Activated CD4-positive, alpha-beta T cell treated with anti-CD3 and anti-CD28 coated beads, Interleukin-2, amount 50 U/mL, for 1 hour (primary cell): Measurements from ENCODE around the gene MEGF11.
"Not testable (repeated sequence)": the region's sequence is repeated elsewhere in the genome, so short reads cannot be mapped to it uniquely, and the experiment has no call there.

Experiments used
- DNase-seq: peaks from one replicate; pipeline ENCODE4 v3.0.0-alpha.2; 2020

MEGF11 gene

GRCh38 chr15:66019826-66020398, 233.6 kb downstream of the MEGF11 start:
- DNase-seq: no peak

DNA sequence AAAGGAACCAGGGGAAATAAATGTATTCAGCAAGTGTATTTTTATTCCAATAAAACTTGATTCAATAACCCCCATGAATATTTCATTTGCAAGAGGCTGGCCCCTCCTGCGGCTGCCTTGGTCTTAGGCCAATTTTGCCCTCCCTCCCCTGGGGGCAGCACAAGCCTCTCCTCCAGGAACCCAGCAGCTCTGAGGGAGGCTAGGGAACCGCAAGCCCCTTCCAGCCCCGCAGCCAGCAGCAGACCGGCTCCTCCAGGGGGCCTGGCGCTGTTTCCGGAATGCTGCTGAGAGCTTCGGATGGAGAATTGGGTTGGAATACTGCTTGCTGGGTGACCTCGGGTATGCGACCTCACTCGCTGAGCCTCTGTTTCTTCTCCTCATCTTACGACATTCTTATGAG, 234.2 kb downstream of the MEGF11 start:
- no peak for DNase-seq

GRCh38 chr15:66018488-66018797, 235.1 kb downstream of the MEGF11 start:
- DNase-seq: no peak

GRCh38 chr15:66017792-66018487, 235.6 kb downstream of the MEGF11 start:
- no peak for DNase-seq

DNA sequence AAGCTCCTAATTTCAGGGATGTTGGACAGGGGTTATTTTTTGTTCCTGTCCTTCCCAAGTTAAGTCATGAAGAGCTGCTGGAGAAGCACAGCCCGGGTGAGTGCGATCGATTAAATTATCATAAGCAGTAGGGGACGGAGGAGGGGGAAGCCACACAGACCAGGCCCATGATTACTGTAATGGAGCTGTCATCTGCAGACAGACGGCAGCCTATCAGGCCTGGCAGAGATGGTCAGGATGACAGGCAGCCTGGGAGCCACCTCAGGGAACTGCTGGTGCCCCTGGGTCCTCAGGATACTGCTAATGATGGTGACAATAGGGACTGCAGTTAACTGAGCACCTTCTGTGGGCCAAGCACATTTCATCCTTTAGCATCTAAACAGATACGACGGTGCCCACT, 236.6 kb downstream of the MEGF11 start:
- no peak for DNase-seq

DNA sequence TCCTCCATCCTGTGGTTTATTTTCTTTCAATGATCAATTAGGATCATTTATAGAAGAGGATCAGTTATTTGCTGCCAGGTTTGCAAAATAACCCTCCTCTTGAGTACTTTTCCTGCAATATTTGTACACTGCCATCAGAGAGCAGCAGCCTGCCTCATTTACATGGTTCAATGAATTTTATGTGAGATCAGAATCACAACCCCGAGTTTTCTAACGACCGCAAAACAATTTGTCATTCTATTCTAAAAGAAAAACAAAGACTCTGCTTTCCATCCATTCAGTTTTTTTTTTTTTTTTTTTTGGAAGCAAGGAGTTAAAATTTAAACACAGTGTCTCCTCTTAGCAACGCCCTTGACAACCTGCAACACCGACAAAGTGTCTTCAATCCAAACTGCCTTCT, 237.4 kb downstream of the MEGF11 start:
- no peak for DNase-seq

GRCh38 chr15:66014635-66015182, 238.8 kb downstream of the MEGF11 start:
- DNase-seq: no peak

DNA sequence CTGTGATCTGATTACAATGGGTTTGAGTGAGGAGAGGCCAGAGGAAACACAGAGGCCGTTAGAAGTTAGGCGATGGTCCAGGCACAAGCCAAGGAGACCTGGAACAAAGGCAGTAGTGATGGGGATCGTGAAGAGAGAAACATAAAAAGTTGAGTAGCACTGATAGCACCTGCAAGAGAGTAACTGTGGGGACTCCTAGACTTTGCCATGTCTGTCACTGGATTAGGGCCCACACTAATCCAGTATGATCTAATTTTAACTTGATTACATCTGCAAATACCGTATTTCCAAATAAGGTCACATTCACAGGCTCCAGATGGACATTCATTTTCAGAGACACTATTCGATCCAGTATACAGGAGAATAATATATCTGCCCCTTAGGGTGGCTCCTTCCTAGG, 239.5 kb downstream of the MEGF11 start:
- DNase-seq: no peak

GRCh38 chr15:66008940-66009562, 244.5 kb downstream of the MEGF11 start:
- no peak for DNase-seq

- no peak for DNase-seq
Measured at GRCh38 chr15:66007663-66008262, 245.8 kb downstream of the MEGF11 start.

- no peak for DNase-seq
Measured at GRCh38 chr15:66006986-66007385, 246.6 kb downstream of the MEGF11 start.

DNA sequence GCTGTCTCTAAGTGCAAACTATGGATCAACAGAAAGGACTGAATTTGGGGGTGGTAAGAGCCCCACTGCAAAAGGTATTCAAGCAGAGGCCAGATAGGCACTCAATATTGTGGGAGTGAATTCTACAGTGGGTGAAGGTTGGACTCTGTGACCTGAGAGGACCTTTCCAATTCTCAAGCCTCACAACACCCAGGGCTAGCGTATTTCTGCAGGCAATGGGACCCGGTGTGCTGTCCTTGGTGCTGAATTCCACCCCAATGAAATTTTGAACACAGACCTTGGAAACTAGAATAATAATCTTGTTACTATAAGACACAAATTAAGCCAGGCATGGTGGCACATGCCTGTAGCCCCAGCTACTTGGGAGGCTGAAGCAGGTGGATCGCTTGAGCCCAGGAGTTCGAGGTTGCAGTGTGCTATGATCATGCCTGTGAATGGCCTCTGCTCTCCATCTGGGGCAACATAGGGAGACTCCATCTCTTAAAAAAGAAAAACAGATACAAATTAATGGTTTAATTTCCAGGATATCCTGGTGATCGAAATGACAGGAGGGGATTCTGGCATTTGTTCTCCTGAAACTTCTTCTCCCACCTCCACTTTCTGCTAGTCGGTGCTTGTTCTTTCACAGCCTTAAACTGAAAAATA, 248.8 kb downstream of the MEGF11 start:
- no peak for DNase-seq

- DNase-seq: not testable (repeated sequence)
Measured at GRCh38 chr15:66003129-66003528, 250.4 kb downstream of the MEGF11 start.

- DNase-seq: no peak
Measured at GRCh38 chr15:66001717-66002426, 251.7 kb downstream of the MEGF11 start.

DNA sequence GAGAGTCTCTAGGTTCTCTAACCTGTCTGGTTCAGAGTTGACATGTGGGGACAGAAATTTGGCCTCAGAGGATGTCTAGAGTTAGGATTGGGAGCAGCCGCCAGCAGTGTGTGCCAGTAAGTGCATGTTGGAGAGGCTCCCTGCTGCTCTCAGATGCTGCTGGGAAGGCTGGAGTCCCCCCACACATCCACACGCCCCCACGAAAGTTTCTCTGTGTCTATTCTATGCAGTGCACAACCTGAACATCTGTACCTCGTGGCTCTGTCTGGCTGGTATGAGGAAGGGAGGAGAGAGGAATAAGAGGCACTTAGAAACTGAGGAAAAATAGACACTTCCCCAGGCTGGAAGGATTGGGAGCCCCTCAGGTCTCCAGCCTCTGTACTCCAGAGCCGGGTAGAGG, 252.5 kb downstream of the MEGF11 start:
- no peak for DNase-seq

- DNase-seq: no peak
Measured at GRCh38 chr15:65998486-65998885, 255.1 kb downstream of the MEGF11 start.

DNA sequence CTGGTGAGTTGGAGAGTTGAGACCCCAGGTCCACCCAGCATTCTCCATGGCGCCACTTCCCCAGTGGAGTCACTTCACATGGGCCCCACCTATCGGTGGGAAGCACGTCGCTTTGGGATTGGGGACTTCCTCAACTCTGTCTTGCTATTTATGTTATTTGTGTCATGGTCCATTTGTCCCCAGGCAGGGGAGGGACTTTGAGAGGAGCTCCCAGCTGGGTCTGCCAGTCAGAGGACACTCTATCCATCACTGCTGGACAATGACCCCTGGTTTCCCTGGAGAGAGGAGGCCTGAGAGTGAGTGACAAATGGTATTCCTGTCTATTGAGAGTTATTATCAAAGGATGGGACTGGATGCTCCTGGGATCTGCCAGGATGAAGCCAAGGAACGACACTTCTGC, 256.6 kb downstream of the MEGF11 start:
- DNase-seq: no peak

GRCh38 chr15:65994832-65995231, 258.7 kb downstream of the MEGF11 start:
- DNase-seq: no peak

- no peak for DNase-seq
Measured at GRCh38 chr15:65993762-65994161, 259.8 kb downstream of the MEGF11 start.

DNA sequence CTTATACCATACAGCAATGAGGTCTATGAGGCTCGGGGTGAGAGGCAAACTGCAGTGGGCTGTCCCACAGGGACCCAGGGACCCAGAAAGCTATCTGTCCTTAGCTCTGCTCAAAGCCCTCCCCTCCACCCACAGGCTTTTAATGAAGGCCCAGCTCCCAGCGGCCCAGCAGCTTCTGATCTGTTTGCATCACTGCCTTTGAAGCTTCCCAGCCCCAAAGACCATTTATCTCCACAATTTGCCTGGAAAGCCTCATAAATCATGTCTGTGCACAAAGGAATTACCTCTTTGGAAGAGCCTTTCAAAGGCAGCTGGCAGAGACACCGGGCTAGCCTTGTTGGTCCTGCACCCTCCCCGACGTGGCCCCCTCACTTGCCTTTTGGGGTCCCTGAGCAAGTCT, 260.3 kb downstream of the MEGF11 start:
- DNase-seq: no peak

- no peak for DNase-seq
Measured at GRCh38 chr15:65991721-65992483, 261.6 kb downstream of the MEGF11 start.
